IgD-negative memory B cell (primary cell): ENCODE measurements around the gene ZCRB1. TPM values are rescaled to one million over a fixed set of nuclear protein-coding genes. Genes with fewer than 3 reads are reported as not detected.
"Not testable (repeated sequence)": the region's sequence is repeated elsewhere in the genome, so short reads cannot be mapped to it uniquely, and the experiment has no call there.

Source experiments
- H3K27ac Mint-ChIP-seq, 3 donors: one replicate each; pipeline ENCODE4 v1.8.0; 2020 to 2022; ENCODE audit warnings: mild to moderate bottlenecking in 3 of 3, mixed read lengths in 3 of 3, moderate library complexity in 1 of 3
- H3K27me3 Mint-ChIP-seq: one replicate; pipeline ENCODE4 v1.8.0; 2021; ENCODE audit warnings: mixed read lengths
- H3K36me3 Mint-ChIP-seq: one replicate; pipeline ENCODE4 v1.8.0; 2020; ENCODE audit warnings: mild to moderate bottlenecking, mixed read lengths
- H3K4me1 Mint-ChIP-seq, 3 donors: one replicate each; pipeline ENCODE4 v1.8.0; 2020 to 2022; ENCODE audit warnings: mixed read lengths in 3 of 3, mild to moderate bottlenecking in 1 of 3
- H3K4me3 Mint-ChIP-seq, 4 donors: one replicate each; pipeline ENCODE4 v1.8.0; 2020 to 2022; ENCODE audit warnings: mild to moderate bottlenecking in 4 of 4, mixed read lengths in 4 of 4, moderate library complexity in 3 of 4
- H3K9me3 Mint-ChIP-seq, 3 donors: one replicate each; pipeline ENCODE4 v1.8.0; 2020 to 2021; ENCODE audit warnings: mixed read lengths in 3 of 3, mild to moderate bottlenecking in 1 of 3
- polyA plus RNA-seq: library from polyadenylated mRNA; unstranded; fragments of 300-500 nt; fragmentation: Illumina TruSeq; gene quantifications from one replicate; pipeline ENCODE4 v1.2.3, GENCODE V29; 2021

Gene ZCRB1
- polyA plus RNA-seq, 1 donor from 2014 or later: 93.5 TPM

DNA sequence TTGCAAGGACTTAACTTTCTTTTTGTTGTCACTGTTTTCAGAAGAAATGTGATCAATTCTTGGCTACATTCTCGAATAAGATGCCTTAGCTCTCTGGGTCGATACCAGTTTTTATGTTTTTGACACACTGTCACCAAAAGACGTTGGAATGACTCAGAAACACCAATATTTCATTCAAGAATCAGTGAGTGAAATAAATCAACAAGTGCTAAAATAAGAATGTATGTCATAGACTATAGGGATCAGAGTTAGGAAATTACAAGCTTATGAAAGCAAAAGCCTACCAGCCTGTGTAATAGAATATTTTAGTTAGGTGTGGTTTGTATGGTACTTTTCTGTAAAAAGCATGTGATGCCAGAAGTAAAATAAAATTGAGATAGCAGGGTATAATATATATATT, 17.8 kb upstream of the ZCRB1 start:
- H3K4me3 Mint-ChIP-seq: no peak overlapping the region
- peaks cover 1% of the 10 kb centered on the region for H3K36me3 Mint-ChIP-seq

DNA sequence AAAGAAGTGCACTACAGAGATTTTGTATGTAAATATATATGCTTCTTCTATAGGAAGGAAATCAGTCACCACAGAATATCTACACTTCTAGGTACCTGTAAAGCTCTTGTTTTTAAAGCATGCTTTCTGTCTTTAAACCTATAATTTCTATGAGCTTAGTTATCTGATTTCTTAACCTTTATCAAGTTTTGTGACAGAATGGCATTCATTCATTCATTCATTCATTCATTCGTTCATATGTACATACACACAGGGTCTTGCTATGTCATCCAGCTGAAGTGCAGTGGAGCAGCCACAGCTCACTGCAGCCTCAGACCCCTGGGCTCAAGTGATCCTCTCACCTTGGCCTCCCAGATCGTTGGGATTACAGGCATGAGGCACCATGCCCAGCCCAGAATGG, 16.1 kb upstream of the ZCRB1 start:
- Mint-ChIP-seq H3K27ac (peak overlapping the region in 1 of 3 donors; percentile 9), H3K4me1 (peaks cover 14 to 37% (median 31%) of the 10 kb centered on the region in 3 donors), H3K27me3 (no peaks in the 10 kb centered on the region), H3K36me3 (peaks cover 1% of the 10 kb centered on the region), H3K4me3 (peak overlapping the region in 1 of 4 donors; percentile 72), H3K9me3 (no peaks in the 10 kb centered on the region)

More for the DNA sequence above, 17.8 kb upstream of the ZCRB1 start:
- Mint-ChIP-seq H3K4me1 (peaks cover 10 to 34% (median 23%) of the 10 kb centered on the region in 3 donors), H3K27me3 (no peaks in the 10 kb centered on the region), H3K27ac (no peak overlapping the region), H3K9me3 (no peaks in the 10 kb centered on the region)

- no peak overlapping the region for H3K4me3 Mint-ChIP-seq
- H3K36me3 Mint-ChIP-seq: no peaks in the 10 kb centered on the region
- peaks cover 16 to 30% (median 22%) of the 10 kb centered on the region in 3 donors for H3K4me1 Mint-ChIP-seq
- no peaks in the 10 kb centered on the region for H3K9me3 Mint-ChIP-seq
- peak overlapping the region in 2 of 3 donors; percentile 3 to 77 for H3K27ac Mint-ChIP-seq
- no peaks in the 10 kb centered on the region for H3K27me3 Mint-ChIP-seq
Observed at GRCh38 chr12:42338280-42338679, 12.4 kb upstream of the ZCRB1 start.

GRCh38 chr12:42336286-42336685, 10.4 kb upstream of the ZCRB1 start:
- Mint-ChIP-seq H3K36me3 (no peaks in the 10 kb centered on the region), H3K27ac (no peak overlapping the region), H3K9me3 (no peaks in the 10 kb centered on the region), H3K27me3 (no peaks in the 10 kb centered on the region), H3K4me1 (peaks cover 22 to 37% (median 34%) of the 10 kb centered on the region in 3 donors), H3K4me3 (no peak overlapping the region)

DNA sequence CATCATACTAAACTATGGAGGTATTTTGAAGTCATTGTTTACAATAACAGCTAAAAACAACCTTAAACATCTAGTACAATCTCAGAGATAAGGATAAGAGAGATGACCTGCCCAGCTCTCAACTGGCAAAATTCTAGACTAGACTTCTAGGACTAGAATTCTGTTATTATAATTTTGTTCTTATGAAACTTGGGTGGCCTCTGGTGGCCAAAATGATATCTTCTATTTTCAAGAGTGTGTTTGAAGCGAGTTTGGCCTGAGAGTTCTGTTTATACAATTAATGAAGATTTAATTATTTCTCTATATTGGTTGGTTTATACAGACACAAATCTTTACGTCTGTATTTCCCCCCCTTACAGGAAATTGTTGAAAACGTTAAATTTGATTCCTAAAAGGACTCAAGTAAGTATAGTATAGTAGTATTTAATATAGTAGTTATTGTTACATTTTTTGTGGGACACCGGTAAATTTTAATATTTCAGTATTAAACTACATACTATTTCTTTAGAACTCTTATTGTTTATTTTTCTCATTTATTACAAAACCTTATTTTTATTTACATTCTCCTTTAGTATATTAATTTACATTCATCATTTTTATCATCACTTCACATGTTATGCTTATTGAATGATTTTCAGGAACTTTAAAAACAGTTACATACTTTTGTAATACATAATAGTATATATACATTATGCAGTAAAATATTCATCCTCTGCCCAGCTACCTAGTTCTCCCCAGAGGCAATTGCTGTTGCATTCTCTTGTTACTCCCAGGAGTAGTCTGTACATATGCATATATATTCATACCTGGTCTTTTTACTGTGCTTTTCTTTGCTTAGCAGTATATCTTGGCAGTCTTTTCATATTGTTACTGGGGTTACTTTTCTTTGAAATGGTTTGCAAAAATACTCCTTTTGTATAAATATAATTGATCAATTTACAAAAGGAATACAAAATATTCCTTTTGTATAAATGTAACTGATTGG, 6.7 kb upstream of the ZCRB1 start:
- no peaks in the 10 kb centered on the region for H3K27me3 Mint-ChIP-seq
- no peaks in the 10 kb centered on the region for H3K36me3 Mint-ChIP-seq
- H3K4me1 Mint-ChIP-seq: peaks cover 33 to 51% (median 47%) of the 10 kb centered on the region in 3 donors
- no peaks in the 10 kb centered on the region for H3K9me3 Mint-ChIP-seq
- no peak overlapping the region for H3K27ac Mint-ChIP-seq
- peak overlapping the region in 1 of 4 donors; percentile 28 for H3K4me3 Mint-ChIP-seq

DNA sequence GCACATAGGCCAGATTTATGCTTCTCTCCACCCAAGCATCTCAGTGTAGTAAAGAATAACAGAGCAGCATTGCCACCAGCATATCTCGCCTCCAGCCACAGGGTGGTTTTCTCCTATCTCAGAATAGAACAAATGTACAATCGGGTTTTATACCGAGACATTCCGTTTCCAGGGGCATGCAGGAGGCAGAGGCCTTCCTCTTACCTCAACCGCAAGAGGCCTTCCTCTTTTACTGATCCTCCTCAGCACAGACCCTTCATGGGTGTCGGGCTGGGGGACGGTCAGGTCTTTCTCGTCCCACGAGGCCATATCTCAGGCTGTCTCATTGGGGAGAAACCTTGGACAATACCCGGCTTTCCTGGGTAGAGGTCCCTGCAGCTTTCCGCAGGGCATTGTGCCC, 4.2 kb upstream of the ZCRB1 start:
- peaks cover 39 to 71% (median 58%) of the 10 kb centered on the region in 3 donors for H3K4me1 Mint-ChIP-seq
- H3K4me3 Mint-ChIP-seq: peak overlapping the region; percentile 6 to 84 (median 76)
- H3K27me3 Mint-ChIP-seq, H3K36me3 Mint-ChIP-seq, H3K9me3 Mint-ChIP-seq: not testable (repeated sequence)
- H3K27ac Mint-ChIP-seq: peak overlapping the region; percentile 34 to 67 (median 35)

GRCh38 chr12:42327227-42327590, 1.3 kb upstream of the ZCRB1 start:
- Mint-ChIP-seq H3K36me3 (no peaks in the 10 kb centered on the region), H3K4me3 (peak overlapping the region; percentile 98 to 100 (median 99)), H3K27ac (peak overlapping the region; percentile 96 to 100 (median 99))

GRCh38 chr12:42326541-42327226, 790 bp upstream of the ZCRB1 start:
- Mint-ChIP-seq H3K36me3 (no peaks in the 10 kb centered on the region), H3K27ac (peak overlapping the region; percentile 96 to 100 (median 99)), H3K4me1 (peaks cover 27 to 54% (median 38%) of the 10 kb centered on the region in 3 donors), H3K4me3 (peak overlapping the region; percentile 98 to 100 (median 99)), H3K9me3 (no peaks in the 10 kb centered on the region), H3K27me3 (no peaks in the 10 kb centered on the region)

More at GRCh38 chr12:42327227-42327590, 1.3 kb upstream of the ZCRB1 start:
- Mint-ChIP-seq H3K9me3 (no peaks in the 10 kb centered on the region), H3K4me1 (peaks cover 32 to 59% (median 44%) of the 10 kb centered on the region in 3 donors), H3K27me3 (no peaks in the 10 kb centered on the region)

GRCh38 chr12:42325326-42325652, 605 bp downstream of the ZCRB1 start:
- Mint-ChIP-seq H3K4me3 (peak overlapping the region; percentile 98 to 100 (median 99)), H3K27ac (peak overlapping the region; percentile 96 to 100 (median 99)), H3K9me3 (no peaks in the 10 kb centered on the region), H3K4me1 (peaks cover 22 to 41% (median 27%) of the 10 kb centered on the region in 3 donors), H3K36me3 (peaks cover 4% of the 10 kb centered on the region), H3K27me3 (no peaks in the 10 kb centered on the region)

- no peak overlapping the region for H3K4me3 Mint-ChIP-seq
- peaks cover 4% of the 10 kb centered on the region for H3K36me3 Mint-ChIP-seq
- H3K27me3 Mint-ChIP-seq: no peaks in the 10 kb centered on the region
- H3K9me3 Mint-ChIP-seq: no peaks in the 10 kb centered on the region
- H3K4me1 Mint-ChIP-seq: peaks cover 14 to 33% (median 18%) of the 10 kb centered on the region in 3 donors
- H3K27ac Mint-ChIP-seq: no peak overlapping the region
Observed at GRCh38 chr12:42323856-42324255, 2.0 kb downstream of the ZCRB1 start.

DNA sequence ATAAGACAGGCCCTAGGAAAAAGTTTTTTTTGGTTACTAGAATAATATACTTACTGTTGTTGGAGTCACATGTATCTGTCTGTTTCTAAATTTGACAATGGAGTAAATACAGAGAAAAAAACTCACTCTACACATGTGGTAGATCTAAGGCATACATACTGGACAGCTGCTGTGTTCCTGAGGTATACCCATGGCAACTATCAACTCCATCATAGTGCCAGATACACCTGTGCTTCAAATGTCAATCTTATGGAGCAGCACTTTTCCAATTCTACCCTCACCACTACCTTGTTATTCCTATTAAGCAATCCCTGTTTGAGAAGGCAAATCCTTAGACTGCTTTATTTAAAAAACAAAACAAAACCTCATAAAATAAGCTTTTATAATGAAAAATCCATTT, 3.3 kb downstream of the ZCRB1 start:
- H3K27me3 Mint-ChIP-seq: no peaks in the 10 kb centered on the region
- peaks cover 4% of the 10 kb centered on the region for H3K36me3 Mint-ChIP-seq
- H3K4me3 Mint-ChIP-seq: no peak overlapping the region

GRCh38 chr12:42320796-42321195, 5.1 kb downstream of the ZCRB1 start:
- Mint-ChIP-seq H3K4me3 (no peak overlapping the region), H3K36me3 (peaks cover 4% of the 10 kb centered on the region), H3K27me3 (no peaks in the 10 kb centered on the region), H3K9me3 (no peaks in the 10 kb centered on the region), H3K4me1 (peaks cover 3 to 9% (median 4%) of the 10 kb centered on the region in 3 donors), H3K27ac (no peak overlapping the region)

More for the DNA sequence above, 3.3 kb downstream of the ZCRB1 start:
- Mint-ChIP-seq H3K9me3 (no peaks in the 10 kb centered on the region), H3K27ac (no peak overlapping the region), H3K4me1 (peaks cover 9 to 26% (median 11%) of the 10 kb centered on the region in 3 donors)

- no peaks in the 10 kb centered on the region for H3K27me3 Mint-ChIP-seq
- peaks cover 5% of the 10 kb centered on the region for H3K36me3 Mint-ChIP-seq
- H3K4me1 Mint-ChIP-seq: no peaks in the 10 kb centered on the region
- H3K4me3 Mint-ChIP-seq: no peak overlapping the region
- H3K27ac Mint-ChIP-seq: no peak overlapping the region
- no peaks in the 10 kb centered on the region for H3K9me3 Mint-ChIP-seq
Observed at GRCh38 chr12:42315108-42315507, 10.8 kb downstream of the ZCRB1 start.

DNA sequence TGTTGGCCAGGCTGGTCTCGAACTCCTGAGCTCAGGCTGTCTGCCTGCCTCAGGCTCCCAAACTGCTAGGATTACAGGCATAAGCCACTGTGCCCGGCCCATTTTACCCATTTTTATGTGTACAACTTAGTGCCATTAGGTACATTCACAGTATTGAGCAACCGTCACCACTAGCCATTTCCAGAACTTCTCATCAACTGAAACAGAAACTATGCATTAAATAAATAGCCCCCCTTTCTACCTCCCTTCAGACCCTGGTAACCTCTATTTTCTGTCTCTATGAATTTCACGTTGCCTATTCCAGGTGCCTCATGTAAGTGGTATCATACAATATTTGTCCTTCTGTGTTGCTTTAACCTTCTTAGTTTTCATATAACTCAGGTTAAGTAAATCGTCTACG, 15.9 kb downstream of the ZCRB1 start:
- H3K27me3 Mint-ChIP-seq: no peaks in the 10 kb centered on the region
- H3K4me1 Mint-ChIP-seq: peaks cover 0 to 1% (median 0%) of the 10 kb centered on the region in 3 donors
- H3K36me3 Mint-ChIP-seq: peaks cover 6% of the 10 kb centered on the region
- H3K4me3 Mint-ChIP-seq: no peak overlapping the region
- H3K9me3 Mint-ChIP-seq: no peaks in the 10 kb centered on the region
- H3K27ac Mint-ChIP-seq: no peak overlapping the region

- Mint-ChIP-seq H3K4me1 (peaks cover 0 to 1% (median 0%) of the 10 kb centered on the region in 3 donors), H3K9me3 (no peaks in the 10 kb centered on the region), H3K36me3 (peaks cover 6% of the 10 kb centered on the region)
Observed at GRCh38 chr12:42308390-42308789, 17.5 kb downstream of the ZCRB1 start.

More at GRCh38 chr12:42308390-42308789, 17.5 kb downstream of the ZCRB1 start:
- Mint-ChIP-seq H3K27me3 (no peaks in the 10 kb centered on the region), H3K27ac (no peak overlapping the region), H3K4me3 (no peak overlapping the region)
